Measurements from ENCODE around the gene UBQLNL.

The UBQLNL gene, protein sequence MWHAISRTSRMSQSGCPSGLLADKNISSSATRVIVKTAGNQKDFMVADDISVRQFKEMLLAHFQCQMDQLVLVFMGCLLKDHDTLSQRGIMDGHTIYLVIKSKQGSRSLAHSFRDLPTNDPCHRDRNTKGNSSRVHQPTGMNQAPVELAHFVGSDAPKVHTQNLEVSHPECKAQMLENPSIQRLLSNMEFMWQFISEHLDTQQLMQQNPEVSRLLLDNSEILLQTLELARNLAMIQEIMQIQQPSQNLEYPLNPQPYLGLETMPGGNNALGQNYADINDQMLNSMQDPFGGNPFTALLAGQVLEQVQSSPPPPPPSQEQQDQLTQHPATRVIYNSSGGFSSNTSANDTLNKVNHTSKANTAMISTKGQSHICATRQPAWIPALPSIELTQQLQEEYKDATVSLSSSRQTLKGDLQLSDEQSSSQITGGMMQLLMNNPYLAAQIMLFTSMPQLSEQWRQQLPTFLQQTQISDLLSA

DNA sequence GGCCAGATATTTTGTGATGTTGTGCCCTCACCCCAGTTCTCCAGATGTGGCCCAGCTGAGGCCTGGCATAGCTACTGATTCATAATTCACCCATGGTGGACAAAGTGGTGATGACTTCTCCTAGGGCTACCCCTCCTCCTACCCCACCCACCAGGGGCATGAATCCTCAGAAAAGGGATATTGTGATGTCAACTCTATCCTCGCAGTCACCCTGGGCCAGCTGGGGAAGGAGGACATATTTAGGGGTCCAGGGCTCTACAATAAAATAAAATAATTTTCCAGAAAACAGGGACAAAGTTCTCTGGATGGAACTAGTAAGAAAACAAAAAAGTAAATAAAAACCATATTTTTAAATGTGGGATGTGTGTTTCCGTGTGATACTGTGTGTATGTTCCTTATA lies at the start of gene UBQLNL:
Gene UBQLNL (minus strand): TSS at position 101 of the 400 bp plus-strand sequence. CDS start 258 bp downstream, outside the sequence.
- no peaks in the 10 kb centered on the region for H3K4me1 Mint-ChIP-seq
- no peak for ATAC-seq
- H3K36me3 Mint-ChIP-seq: no peaks in the 10 kb centered on the region
- DNase-seq (ENCODE audit: low spot score in 2 of 2): no peak
- H3K4me3 Mint-ChIP-seq: no peak within 1 kb of the TSS
- H3K27ac Mint-ChIP-seq: no peak within 1 kb of the TSS
- no peaks in the 10 kb centered on the region for H3K9me3 Mint-ChIP-seq

DNA sequence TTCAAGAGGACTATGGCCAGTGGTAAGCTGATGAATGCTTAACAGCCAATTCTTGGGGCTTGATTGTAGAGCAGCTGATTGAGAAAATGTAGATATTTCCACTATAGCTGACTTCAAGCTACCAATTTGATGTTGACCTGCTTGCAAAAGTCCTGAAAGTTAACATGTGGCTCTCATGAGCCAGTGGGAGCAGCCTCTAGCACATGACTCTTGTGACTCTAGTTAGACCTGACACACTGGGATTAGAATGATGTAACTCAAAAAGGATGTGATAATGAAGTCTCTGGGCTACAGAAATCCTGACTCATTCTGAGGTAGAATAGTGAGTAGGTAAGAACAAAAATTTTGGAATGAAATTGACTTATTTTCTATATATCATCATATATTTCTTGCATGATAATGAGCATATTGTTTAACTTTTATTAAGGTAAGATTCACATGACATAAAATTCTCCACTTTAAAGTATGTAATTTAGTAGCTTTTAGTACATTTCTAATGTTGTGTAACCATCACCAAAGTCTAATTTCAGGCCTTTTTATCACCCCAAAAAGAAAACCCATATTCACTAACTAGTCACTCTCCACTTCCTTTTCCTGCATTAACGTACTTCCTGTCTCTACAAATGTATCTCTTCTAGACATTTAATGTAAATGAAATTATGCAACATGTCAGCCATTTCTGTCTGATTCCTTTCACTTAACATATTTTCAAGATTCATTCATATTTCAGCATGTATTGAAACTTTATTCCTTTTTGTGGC lies 47.9 kb upstream of the UBQLNL start:
- no peak overlapping the region for H3K4me3 Mint-ChIP-seq
- H3K4me1 Mint-ChIP-seq: peaks cover 6% of the 10 kb centered on the region
- ATAC-seq (peak; percentile 50), DNase-seq (ENCODE audit: low spot score in 2 of 2) (no peak)
- no peaks in the 10 kb centered on the region for H3K36me3 Mint-ChIP-seq
- H3K27ac Mint-ChIP-seq: no peak overlapping the region
- peaks cover 9% of the 10 kb centered on the region for H3K9me3 Mint-ChIP-seq

DNA sequence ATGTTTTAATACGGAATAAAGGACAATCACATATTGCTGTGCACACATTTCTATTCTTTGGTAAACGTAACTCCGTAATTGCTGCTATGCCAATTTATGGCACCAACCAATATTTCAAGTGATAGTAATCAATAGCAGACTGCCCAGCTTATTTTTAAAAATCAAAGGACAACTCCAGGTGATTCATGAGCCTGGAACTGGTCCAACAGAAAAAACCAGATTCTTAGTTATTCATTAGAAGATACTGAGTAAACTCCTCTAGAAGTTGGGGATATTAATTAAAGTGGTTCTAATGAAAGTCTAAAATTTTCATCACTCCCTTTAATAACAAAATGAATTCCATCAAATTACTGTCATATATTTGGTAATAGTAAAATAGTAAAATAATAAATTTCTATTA lies 41.3 kb upstream of the UBQLNL start:
- DNase-seq (ENCODE audit: low spot score in 2 of 2) (no peak), ATAC-seq (no peak)
- Mint-ChIP-seq H3K9me3 (no peaks in the 10 kb centered on the region), H3K36me3 (no peaks in the 10 kb centered on the region), H3K4me3 (no peak overlapping the region), H3K27ac (no peak overlapping the region), H3K4me1 (no peaks in the 10 kb centered on the region)

DNA sequence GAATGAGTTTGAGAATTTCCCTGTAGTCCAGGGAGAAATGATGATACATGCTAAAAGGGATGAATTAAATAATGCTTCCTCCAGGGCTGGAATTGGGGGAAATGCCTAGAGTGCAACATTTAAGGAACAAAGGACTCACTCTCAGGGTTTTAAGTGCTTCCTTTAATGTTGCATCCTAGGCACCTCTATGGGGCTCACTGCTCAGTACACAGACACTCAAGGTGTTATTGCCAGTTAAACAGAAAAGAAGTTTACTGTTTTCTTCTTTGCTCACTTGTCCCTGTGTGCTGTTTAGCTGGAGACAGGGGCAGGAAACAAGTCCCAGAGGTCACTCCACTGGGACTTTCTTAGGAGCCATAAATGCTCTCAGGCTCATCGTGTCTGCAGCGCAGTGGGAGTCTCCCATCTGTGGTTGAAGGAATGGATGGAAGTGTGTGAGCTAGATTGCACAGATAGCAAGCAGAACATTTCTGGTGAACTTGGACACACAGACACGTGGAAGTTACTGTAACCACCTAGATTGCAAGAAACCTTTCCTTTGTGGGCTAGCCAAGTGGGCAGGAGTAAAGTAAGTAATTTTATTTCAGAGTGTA lies 40.2 kb upstream of the UBQLNL start:
- Mint-ChIP-seq H3K4me1 (no peaks in the 10 kb centered on the region), H3K27ac (no peak overlapping the region)
- no peak for DNase-seq (ENCODE audit: low spot score in 2 of 2)

DNA sequence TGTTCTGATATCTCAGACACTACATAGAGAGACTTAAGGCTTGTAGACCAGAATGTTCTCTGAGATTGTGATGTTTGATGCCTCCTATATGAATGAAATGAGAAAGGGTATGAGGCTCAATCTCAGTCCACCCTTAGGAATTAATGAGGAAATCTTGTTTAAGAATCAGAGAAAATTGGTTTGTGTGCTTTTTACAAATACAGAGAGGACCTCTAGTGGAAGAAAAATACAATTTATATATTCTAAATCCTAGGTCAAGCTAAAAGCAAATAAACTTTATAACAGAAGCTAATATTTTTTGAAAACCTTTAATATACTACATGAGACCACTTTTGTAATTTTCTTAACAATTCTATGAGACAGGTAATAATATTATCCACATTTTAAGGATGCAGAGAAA lies 36.8 kb upstream of the UBQLNL start:
- H3K9me3 Mint-ChIP-seq: no peaks in the 10 kb centered on the region
- no peaks in the 10 kb centered on the region for H3K36me3 Mint-ChIP-seq
- H3K4me1 Mint-ChIP-seq: no peaks in the 10 kb centered on the region
- ATAC-seq (no peak), DNase-seq (ENCODE audit: low spot score in 2 of 2) (no peak)
- no peak overlapping the region for H3K4me3 Mint-ChIP-seq
- no peak overlapping the region for H3K27ac Mint-ChIP-seq

More for the DNA sequence above, 40.2 kb upstream of the UBQLNL start:
- no peaks in the 10 kb centered on the region for H3K9me3 Mint-ChIP-seq
- H3K4me3 Mint-ChIP-seq: no peak overlapping the region
- no peaks in the 10 kb centered on the region for H3K36me3 Mint-ChIP-seq
- ATAC-seq: no peak

DNA sequence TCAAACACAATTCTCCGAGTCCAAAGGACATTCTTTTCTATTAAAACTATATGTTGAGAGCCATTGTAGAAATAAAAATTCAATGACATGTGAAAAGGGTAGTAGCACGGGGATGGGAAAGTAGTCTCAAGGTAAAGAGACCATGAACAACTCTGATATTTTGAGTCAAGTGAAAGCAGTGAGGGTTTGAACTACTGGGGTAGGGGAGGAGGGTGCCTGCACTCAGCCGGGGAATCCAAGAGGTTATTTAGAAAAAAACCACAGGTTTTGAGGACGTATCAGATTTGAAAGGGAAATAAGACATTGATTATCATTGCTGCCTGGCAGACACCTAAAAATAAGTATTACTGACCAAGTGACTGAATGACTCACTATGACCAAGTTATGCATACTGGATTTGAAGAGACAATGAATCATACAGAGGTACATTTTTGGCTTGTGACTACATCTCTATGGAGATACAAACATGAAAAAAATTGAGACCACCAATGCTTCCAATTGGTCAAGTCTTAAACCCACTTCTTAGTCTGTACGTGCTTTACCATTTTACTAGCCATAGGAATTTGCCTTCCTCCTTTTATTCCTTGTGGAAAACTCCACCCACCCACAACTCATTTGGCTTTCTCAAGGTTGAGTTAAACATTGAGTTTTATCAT lies 34.1 kb upstream of the UBQLNL start:
- Mint-ChIP-seq H3K4me1 (no peaks in the 10 kb centered on the region), H3K27ac (no peak overlapping the region), H3K4me3 (no peak overlapping the region), H3K36me3 (no peaks in the 10 kb centered on the region), H3K9me3 (no peaks in the 10 kb centered on the region)
- ATAC-seq (peak; percentile 67), DNase-seq (ENCODE audit: low spot score in 2 of 2) (no peak)

DNA sequence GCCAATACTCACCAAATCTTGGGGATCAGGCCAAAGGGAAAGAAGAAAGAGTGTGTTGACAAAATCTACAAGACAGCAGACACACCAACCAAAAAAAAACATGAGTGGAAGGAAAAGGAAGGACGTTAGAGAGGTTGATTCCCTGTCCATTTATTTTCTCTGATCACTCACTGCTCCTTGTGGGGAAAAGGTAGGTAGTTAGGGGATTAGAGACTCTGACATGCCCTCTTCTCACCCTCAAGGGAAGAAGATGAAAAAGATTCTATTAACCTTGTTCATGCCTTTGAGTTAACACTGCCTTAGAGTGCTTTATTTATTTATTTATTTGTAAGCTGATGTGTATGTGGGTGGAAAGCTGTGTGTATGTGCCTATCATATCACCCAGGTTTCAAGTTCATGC lies 31.9 kb upstream of the UBQLNL start, which contains the start of gene OR52H1:
Gene OR52H1 (minus strand): TSS at position 101 of the 400 bp plus-strand sequence. CDS start 3,035 bp downstream, outside the sequence.
- no peak for DNase-seq (ENCODE audit: low spot score in 2 of 2)
- H3K4me1 Mint-ChIP-seq: no peaks in the 10 kb centered on the region
- no peak for ATAC-seq
- no peak within 1 kb of the TSS for H3K27ac Mint-ChIP-seq
- H3K4me3 Mint-ChIP-seq: no peak within 1 kb of the TSS
- no peaks in the 10 kb centered on the region for H3K9me3 Mint-ChIP-seq
- no peaks in the 10 kb centered on the region for H3K36me3 Mint-ChIP-seq

DNA sequence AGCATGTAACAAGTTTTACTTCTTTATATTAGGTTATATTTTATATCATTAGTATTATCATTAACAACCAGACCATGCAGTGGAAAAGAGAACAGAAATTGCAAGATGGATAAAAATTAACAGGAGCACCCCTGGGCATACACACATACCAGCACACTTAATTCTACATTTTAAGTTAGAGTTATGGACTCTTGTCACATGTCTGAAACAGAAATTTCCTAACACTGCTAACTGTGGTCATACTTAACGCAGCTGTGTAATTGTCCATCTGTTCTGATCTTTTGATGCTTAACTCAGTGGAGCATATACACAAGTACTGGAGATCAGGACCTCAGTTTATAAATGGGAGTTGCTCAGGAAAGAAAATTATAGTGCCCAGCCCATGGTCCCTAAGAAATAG lies 31.5 kb upstream of the UBQLNL start:
- H3K4me1 Mint-ChIP-seq: no peaks in the 10 kb centered on the region
- H3K9me3 Mint-ChIP-seq: no peaks in the 10 kb centered on the region
- H3K36me3 Mint-ChIP-seq: no peaks in the 10 kb centered on the region
- H3K4me3 Mint-ChIP-seq: no peak overlapping the region
- DNase-seq (ENCODE audit: low spot score in 2 of 2) (no peak), ATAC-seq (no peak)
- H3K27ac Mint-ChIP-seq: no peak overlapping the region

DNA sequence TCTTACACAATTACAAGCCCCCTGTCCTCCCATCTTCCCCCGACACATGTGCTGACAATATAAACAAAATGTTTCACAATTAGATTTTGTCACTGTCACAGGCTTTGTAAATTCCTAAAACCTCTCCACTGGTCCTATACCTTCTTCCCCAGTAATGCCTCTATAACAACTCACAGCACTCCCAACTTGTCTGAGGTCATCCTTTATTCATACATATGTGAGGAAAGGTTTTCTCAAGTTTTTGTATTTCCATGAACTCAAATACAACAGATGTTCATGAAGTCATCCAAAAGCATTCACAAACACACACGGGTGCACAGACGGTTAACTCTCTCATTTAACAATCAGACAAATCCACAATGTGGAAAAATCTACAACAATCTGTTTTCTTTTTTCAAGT lies 30.0 kb upstream of the UBQLNL start:
- H3K36me3 Mint-ChIP-seq: no peaks in the 10 kb centered on the region
- no peak overlapping the region for H3K4me3 Mint-ChIP-seq
- no peak overlapping the region for H3K27ac Mint-ChIP-seq
- H3K4me1 Mint-ChIP-seq: no peaks in the 10 kb centered on the region
- ATAC-seq (no peak), DNase-seq (ENCODE audit: low spot score in 2 of 2) (no peak)
- H3K9me3 Mint-ChIP-seq: no peaks in the 10 kb centered on the region

DNA sequence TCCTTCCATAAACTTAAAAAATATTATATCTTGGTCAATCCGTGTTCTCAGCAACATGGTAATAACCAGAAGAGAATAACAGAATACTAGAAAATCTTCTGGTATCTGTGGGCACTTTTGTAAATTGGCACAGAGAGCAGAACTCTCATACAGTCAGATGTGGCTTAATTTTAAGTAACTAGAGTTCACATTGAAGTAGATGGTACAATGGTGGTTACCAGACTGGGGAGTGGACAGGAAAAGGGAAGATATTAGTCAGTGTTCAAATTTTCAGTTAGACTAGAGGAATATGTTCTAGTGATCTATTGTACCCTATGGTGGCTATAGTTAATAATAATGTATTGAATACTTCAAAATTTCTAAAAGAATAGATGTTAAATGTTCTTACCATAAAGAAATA lies 24.9 kb upstream of the UBQLNL start:
- no peak overlapping the region for H3K4me3 Mint-ChIP-seq
- H3K27ac Mint-ChIP-seq: no peak overlapping the region
- no peaks in the 10 kb centered on the region for H3K4me1 Mint-ChIP-seq
- no peaks in the 10 kb centered on the region for H3K9me3 Mint-ChIP-seq
- no peak for ATAC-seq
- no peak for DNase-seq (ENCODE audit: low spot score in 2 of 2)
- H3K36me3 Mint-ChIP-seq: no peaks in the 10 kb centered on the region

DNA sequence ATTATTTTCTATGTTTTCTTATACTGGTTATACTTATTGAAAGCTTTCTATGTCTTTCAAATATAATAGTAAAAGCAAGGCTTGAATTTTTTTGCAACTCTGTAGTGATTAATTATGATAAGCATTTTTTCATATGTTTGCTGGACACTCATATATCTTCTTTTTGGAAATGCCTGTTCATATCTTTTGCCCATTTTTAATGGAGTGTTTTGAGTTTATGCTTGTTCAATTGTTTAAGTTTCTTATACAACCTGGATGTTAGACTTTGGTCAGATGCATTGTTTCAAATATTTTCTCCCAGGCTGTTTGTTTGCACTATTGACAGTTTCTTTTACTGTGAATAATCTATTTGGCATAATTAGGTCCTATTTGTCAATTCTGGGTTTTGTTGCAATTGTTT lies 20.0 kb upstream of the UBQLNL start:
- no peak for ATAC-seq
- no peaks in the 10 kb centered on the region for H3K9me3 Mint-ChIP-seq
- DNase-seq (ENCODE audit: low spot score in 2 of 2): no peak
- no peak overlapping the region for H3K27ac Mint-ChIP-seq
- H3K36me3 Mint-ChIP-seq: no peaks in the 10 kb centered on the region
- no peaks in the 10 kb centered on the region for H3K4me1 Mint-ChIP-seq
- H3K4me3 Mint-ChIP-seq: no peak overlapping the region

DNA sequence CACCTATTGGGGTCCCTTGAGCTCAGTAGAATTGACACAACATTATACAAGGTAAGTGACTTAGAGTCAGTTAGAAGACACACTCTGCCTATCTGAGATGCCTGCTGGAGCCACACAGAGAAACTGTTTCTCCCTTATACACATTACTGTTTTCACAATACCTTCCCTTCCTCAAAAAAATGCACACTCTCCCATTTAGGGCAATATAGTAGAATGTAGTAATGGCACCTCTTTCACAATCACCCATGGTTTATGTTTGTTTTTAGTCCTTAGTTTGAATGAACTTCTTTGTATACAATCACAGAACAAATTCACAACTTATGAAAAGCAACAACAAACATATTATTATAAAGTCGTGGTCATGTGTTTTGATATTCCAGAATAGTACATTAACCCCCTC lies 17.5 kb upstream of the UBQLNL start:
- no peaks in the 10 kb centered on the region for H3K36me3 Mint-ChIP-seq
- ATAC-seq (no peak), DNase-seq (ENCODE audit: low spot score in 2 of 2) (no peak)
- no peak overlapping the region for H3K4me3 Mint-ChIP-seq
- H3K27ac Mint-ChIP-seq: no peak overlapping the region
- no peaks in the 10 kb centered on the region for H3K4me1 Mint-ChIP-seq
- H3K9me3 Mint-ChIP-seq: no peaks in the 10 kb centered on the region

DNA sequence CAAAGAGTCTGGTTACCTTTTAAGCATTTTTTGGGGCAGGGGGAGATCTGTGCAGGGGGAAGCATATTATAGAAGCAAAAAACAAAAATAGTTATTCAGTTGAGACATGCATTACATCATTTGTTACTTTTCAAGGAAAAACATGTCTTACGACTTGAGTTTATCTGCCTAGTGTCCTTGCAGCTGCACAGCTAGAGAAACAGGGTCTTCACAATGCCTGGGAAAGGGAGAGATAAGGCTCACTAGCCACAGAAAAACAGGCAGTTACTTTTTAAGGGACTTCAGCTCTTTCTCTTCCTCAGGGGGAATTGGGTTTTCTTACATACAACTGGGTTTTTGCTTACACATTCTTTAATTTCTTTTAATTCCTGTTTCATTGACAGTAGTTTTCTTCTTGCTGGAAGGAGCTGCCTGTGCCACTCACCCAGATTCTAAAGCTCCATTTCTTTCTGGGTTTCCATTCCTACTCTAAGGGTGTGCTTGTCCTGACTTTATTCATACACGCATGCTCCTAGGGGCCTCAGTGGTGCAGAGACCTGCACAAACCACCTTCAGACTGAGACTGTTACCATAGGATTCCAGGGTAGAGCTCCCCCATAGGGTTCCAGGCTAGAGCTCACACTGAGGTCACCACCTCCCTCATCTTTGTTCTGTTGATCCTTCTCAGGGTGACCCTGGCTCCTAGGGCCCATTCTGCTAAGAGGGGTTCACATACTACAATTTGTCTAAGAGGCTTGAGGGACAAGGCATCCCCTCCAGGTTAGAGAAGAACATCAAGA lies 14.7 kb upstream of the UBQLNL start:
- DNase-seq (ENCODE audit: low spot score in 2 of 2) (no peak), ATAC-seq (no peak)
- Mint-ChIP-seq H3K4me3 (no peak overlapping the region), H3K9me3 (no peaks in the 10 kb centered on the region), H3K36me3 (no peaks in the 10 kb centered on the region), H3K4me1 (no peaks in the 10 kb centered on the region), H3K27ac (no peak overlapping the region)

DNA sequence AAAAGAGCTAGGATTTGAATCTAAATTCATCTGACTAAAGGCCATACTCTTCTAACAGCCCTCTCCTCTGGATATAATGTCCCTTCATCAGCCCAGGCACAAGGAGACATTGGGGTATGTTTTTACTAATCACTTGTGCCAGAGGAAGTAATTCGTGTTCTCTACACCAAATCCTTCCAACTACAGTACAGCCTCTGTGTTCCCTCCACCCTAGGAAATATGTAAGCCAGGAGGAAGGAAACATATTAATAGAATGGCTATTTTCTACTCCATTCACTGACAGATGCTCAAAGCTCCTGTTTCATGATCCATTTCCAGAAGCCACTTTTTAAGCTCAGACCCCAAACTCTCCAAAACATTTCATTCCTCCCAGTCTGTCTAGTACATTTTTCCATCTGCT lies 12.0 kb upstream of the UBQLNL start:
- H3K4me1 Mint-ChIP-seq: no peaks in the 10 kb centered on the region
- no peak for DNase-seq (ENCODE audit: low spot score in 2 of 2)
- H3K27ac Mint-ChIP-seq: no peak overlapping the region
- no peak overlapping the region for H3K4me3 Mint-ChIP-seq
- no peaks in the 10 kb centered on the region for H3K36me3 Mint-ChIP-seq
- H3K9me3 Mint-ChIP-seq: no peaks in the 10 kb centered on the region
- no peak for ATAC-seq

DNA sequence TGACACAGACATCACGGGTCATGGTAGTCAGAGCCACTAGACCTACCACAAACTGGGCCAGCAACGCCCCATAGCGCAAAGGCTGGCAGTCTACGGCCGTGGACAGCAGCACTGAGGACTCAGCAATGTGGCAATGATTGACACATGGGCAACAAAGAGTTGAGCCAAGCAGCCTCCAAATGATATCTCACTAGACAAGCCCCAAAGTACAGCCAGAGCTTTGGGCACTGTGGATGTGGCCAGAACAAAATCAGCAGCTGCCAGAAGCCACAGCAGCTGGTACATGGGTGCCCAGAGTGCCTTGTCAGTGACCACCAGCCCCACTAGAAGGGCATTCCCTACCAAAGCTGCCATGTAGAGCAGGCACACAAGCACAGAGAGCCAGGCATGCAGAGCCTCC lies 11.2 kb upstream of the UBQLNL start:
- Mint-ChIP-seq H3K36me3 (no peaks in the 10 kb centered on the region), H3K9me3 (no peaks in the 10 kb centered on the region), H3K27ac (no peak overlapping the region), H3K4me1 (no peaks in the 10 kb centered on the region), H3K4me3 (no peak overlapping the region)
- ATAC-seq: no peak
- no peak for DNase-seq (ENCODE audit: low spot score in 2 of 2)
